HG03469 (cell line): Measurements from ENCODE around the gene SRD5A2.
"Not testable (repeated sequence)": the region's sequence is repeated elsewhere in the genome, so short reads cannot be mapped to it uniquely, and the experiment has no call there.

Experiments
- ATAC-seq: cut with Tn5 transposase; IDR thresholded peaks from one replicate; pipeline ENCODE4 v1.9.1; 2021; ENCODE audit warnings: mild to moderate bottlenecking, moderate library complexity, moderate number of reproducible peaks; ENCODE audit not compliant: unreplicated experiment

The SRD5A2 gene

GRCh38 chr2:31534636-31535035, 46.1 kb downstream of the SRD5A2 start:
- ATAC-seq: no peak

DNA sequence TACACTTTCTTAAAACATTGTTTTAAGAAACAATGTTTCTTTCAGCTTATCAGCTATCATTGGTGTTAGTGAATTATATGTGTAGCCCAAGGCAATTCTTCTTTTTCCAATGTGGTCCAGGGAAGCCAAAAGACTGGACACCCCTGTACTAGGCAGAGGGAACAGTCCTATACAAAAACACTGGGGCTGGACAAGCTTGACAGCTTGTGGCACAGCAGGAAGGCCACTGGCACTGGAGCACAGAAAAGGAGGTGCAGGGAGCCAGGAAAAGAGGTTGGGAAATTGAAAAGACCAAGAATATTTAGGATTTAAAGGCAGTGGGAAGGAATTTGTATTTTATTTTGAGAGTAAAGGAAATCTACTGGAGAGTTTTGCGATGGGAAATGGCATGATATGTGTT, 47.7 kb downstream of the SRD5A2 start:
- ATAC-seq: no peak

- no peak for ATAC-seq
Measured at GRCh38 chr2:31531101-31531500, 49.6 kb downstream of the SRD5A2 start.

DNA sequence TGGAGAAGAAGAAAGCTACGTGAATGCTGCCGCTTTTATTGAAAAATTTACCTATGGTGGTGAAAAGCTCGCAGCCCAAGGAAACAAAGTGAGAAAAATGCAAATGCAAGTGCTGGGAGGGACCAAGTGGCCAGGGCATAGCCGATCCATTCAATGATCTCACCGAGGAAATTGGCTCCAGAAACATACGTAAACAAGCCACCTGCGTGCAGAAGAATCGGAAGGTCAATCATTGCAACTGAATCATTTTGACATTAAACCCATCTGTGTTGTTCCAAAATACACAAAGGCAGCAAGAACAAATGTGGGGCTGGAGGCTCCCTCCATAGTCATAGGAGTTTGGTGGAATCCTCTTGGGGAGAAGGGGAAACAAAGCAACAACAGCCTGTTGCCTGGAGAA, 51.5 kb downstream of the SRD5A2 start:
- ATAC-seq: no peak

GRCh38 chr2:31528823-31529222, 51.9 kb downstream of the SRD5A2 start:
- no peak for ATAC-seq

- ATAC-seq: no peak
Measured at GRCh38 chr2:31526946-31527732, 53.6 kb downstream of the SRD5A2 start.

- no peak for ATAC-seq
Measured at GRCh38 chr2:31525876-31526275, 54.9 kb downstream of the SRD5A2 start.

GRCh38 chr2:31524592-31524991, 56.1 kb downstream of the SRD5A2 start:
- no peak for ATAC-seq

DNA sequence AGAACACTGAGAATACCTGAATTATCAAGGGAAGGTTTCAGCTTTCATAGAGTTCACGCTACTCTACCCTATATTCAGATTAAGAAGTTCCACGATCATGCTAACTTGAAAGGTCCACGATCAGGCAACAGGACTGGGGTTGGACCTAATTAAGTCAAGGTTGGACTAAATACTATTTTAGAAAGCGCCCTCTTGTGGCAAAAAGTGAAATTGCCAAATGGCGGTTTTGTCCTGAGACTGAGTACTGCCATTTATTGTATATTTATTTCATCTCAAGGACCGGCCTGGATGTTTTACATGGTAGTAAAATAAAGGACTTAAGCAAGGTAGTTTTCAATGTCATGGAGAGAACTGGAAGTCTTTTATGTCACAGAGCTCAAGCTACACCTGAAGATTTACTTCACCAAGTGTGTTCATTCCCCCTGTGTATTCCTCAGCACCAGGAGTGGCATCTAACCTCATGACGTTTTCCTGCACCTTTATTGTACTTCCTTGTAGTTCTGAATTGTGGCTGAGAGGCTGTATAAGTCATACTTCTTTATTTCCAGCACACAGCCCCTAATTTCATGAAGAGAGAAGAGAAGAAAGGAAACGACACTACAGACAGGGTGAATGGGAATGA, 56.8 kb downstream of the SRD5A2 start:
- no peak for ATAC-seq

GRCh38 chr2:31522786-31523185, 58.0 kb downstream of the SRD5A2 start:
- no peak for ATAC-seq

GRCh38 chr2:31517442-31518203, 63.1 kb downstream of the SRD5A2 start:
- no peak for ATAC-seq

- no peak for ATAC-seq
Measured at GRCh38 chr2:31515586-31515985, 65.2 kb downstream of the SRD5A2 start.

- ATAC-seq: no peak
Measured at GRCh38 chr2:31513553-31513952, 67.2 kb downstream of the SRD5A2 start.

- no peak for ATAC-seq
Measured at GRCh38 chr2:31511376-31511775, 69.4 kb downstream of the SRD5A2 start.

DNA sequence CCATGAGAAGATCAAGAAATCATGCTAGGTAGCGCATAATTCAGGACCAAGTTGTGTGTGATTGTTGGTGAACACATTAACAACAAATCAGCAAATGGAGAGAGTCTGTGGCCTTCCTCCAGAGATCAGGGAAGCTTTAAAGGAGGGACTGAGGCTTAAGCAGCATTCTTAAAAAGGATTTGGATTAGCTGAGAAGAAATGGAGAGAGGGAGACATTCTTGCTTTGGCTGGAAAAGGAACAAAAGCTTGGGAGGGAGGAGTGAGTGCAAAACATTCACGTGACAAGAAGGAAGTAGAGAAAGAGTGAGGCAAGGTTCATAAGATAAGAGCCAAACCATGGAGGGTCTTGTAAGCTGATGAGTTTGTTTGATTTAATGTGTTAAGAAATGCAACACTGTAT, 75.6 kb downstream of the SRD5A2 start:
- no peak for ATAC-seq

- no peak for ATAC-seq
Measured at GRCh38 chr2:31504311-31504710, 76.4 kb downstream of the SRD5A2 start.

DNA sequence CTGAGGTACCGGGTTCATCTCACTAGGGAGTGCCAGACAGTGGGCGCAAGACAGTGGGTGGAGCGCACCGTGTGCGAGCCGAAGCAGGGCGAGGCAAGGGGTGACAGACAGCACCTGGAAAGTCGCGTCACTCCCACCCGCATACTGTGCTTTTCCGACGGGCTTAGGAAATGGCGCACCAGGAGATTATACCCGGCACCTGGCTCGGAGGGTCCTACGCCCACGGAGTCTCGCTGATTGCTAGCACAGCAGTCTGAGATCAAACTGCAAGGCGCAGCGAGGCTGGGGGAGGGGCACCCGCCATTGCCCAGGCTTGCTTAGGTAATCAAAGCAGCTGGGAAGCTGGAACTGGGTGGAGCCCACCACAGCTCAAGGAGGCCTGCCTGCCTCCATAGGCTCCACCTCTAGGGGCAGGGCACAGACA, 84.3 kb downstream of the SRD5A2 start:
- ATAC-seq: not testable (repeated sequence)

- ATAC-seq: not testable (repeated sequence)
Measured at GRCh38 chr2:31489339-31489738, 91.4 kb downstream of the SRD5A2 start.

- ATAC-seq: no peak
Measured at GRCh38 chr2:31483246-31483645, 97.5 kb downstream of the SRD5A2 start.

DNA sequence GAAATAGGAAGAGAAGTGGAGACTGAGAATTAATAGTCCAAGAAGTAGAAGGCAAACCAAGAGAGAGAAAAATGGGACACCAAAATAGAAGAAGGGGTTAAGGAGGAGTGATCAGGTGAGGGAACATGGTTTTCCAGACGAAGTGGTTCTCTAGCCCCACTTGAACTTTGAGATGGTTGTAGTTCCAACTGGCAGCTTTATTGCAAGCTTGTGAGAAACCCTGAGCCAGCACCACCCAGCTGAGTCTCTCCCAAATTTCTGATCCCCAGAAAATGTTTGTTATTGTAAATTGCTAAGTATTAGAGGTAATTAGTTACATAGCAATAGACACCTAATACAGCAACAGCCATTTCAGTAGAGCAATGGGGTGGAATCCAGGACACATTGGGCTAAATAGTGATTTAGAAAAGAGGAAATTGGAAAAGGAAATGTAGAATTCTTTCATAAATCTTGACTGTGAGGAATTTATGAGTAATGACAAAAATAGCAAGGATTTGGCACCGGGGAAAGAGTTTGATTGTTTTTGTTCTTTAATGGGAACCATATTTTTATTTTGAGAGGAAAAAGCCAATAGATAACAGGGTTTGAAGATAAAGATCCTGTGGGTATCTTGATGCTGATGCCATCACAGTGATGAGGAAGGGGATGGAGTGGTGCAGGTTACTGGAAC, 104.1 kb downstream of the SRD5A2 start:
- no peak for ATAC-seq

GRCh38 chr2:31475692-31476091, 105.0 kb downstream of the SRD5A2 start:
- ATAC-seq: no peak
